HUES64 (cell line): Measurements from ENCODE around the gene GAB2.
"Not testable (repeated sequence)": the region's sequence is repeated elsewhere in the genome, so short reads cannot be mapped to it uniquely, and the experiment has no call there.

Experiments
- H3K27ac ChIP-seq: 2 replicates; pipeline ENCODE4 v1.7.0; 2013; ENCODE audit warnings: low read depth, low read length, inconsistent platforms
- H3K27me3 ChIP-seq: 2 replicates; pipeline ENCODE4 v1.6.1; 2013; ENCODE audit warnings: mild to moderate bottlenecking, low read length; ENCODE audit not compliant: insufficient read depth
- H3K36me3 ChIP-seq: 2 replicates; pipeline ENCODE4 v1.6.1; 2013; ENCODE audit warnings: mild to moderate bottlenecking, low read length; ENCODE audit not compliant: insufficient read depth
- H3K4me1 ChIP-seq: 2 replicates; pipeline ENCODE4 v1.6.1; 2013; ENCODE audit warnings: mild to moderate bottlenecking, low read length, moderate library complexity; ENCODE audit not compliant: insufficient read depth
- H3K4me3 ChIP-seq: 2 replicates; pipeline ENCODE4 v1.5.1; 2013; ENCODE audit warnings: mild to moderate bottlenecking, low read length, moderate library complexity
- H3K9ac ChIP-seq: 2 replicates; pipeline ENCODE4 v1.6.1; 2013; ENCODE audit warnings: mild to moderate bottlenecking, low read depth, low read length
- H3K9me3 ChIP-seq: 2 replicates; pipeline ENCODE4 v1.6.1; 2013; ENCODE audit warnings: low read depth, low read length; ENCODE audit not compliant: insufficient read depth
- whole genome bisulfite sequencing: fragments of 150-250, 120-280 bp; methylation state at CpG from one replicate; pipeline ENCODE4 v1.1.7; 2013; ENCODE audit warnings: missing lambda C conversion rate; 5-methylcytosine and 5-hydroxymethylcytosine counted together

GAB2 gene

GRCh38 chr11:78290293-78291176 is 127.1 kb downstream of the GAB2 start:
- WGBS: 95% methylated on average over 6 of the region's 6 CpGs
- Histone ChIP-seq H3K9ac (no peak overlapping the region), H3K27me3 (no peaks in the 10 kb centered on the region), H3K4me1 (no peaks in the 10 kb centered on the region), H3K4me3 (no peak overlapping the region), H3K27ac (no peak overlapping the region), H3K36me3 (no peaks in the 10 kb centered on the region), H3K9me3 (no peaks in the 10 kb centered on the region)

DNA sequence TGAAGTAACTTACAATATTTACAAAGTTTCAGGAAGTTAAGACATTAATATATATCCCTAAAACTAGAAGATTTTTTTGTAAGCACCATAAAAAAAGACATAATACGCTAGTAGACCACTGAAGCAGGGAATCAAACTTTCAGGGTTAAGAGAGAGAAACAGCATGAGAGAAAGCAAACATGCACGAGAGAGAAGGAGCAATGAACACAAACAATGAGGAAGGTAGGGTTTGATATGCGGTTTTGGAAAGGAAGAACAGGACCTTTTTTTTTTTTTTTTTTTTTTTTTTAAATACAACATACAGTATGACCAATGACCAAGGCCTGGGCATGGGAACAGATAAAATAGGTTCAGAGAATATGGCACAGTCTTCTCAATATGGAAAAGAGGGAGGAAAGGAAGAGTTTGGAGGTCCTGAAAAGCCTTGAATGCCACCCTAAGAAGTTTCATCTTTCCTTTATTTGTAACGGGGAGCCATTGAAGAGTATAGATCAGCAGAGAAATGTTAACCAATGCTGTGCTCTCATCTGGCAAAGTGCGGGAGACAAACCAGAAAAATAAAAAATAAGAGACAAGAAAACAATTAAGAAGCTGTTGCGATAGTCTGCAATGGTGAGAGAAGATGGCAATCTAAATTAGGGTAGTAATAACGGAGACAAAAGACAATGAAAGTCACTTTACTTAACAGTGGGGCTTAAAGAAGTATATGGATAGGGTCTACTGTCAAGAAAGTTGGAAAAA is 127.9 kb downstream of the GAB2 start:
- Histone ChIP-seq H3K4me3 (no peak overlapping the region), H3K4me1 (no peaks in the 10 kb centered on the region), H3K9ac (no peak overlapping the region), H3K27me3 (no peaks in the 10 kb centered on the region), H3K9me3 (no peaks in the 10 kb centered on the region), H3K36me3 (no peaks in the 10 kb centered on the region), H3K27ac (no peak overlapping the region)
- WGBS: 94% methylated on average over 6 of the region's 7 CpGs

DNA sequence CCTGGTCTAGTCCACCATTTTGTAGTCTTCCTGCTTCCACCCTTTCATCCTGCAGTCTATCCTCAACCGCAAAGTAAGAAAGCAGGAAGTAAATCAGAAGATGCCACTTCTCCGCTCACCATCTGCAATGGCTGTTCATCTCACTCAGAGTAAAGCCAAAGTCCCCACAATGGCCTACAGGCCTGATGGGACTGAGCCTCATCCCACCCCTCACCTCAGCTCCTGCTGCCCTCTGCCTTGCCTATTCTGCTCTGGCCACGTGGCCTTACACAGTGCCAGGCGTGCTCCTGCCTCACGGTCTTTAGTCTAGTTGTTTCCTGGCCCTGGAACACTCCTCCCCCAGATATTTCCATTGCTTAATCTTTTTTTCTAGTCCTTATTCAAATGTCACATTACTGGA is 133.4 kb downstream of the GAB2 start:
- no peaks in the 10 kb centered on the region for H3K4me1 ChIP-seq
- H3K9ac ChIP-seq: no peak overlapping the region
- no peaks in the 10 kb centered on the region; the same call in 1 of the 2 replicates for H3K36me3 ChIP-seq
- H3K27ac ChIP-seq: no peak overlapping the region
- H3K9me3 ChIP-seq: no peaks in the 10 kb centered on the region
- no peaks in the 10 kb centered on the region for H3K27me3 ChIP-seq
- 96% methylated on average over 5 of the region's 5 CpGs for WGBS
- H3K4me3 ChIP-seq: no peak overlapping the region

- Histone ChIP-seq H3K27me3 (no peaks in the 10 kb centered on the region), H3K4me3 (no peak overlapping the region), H3K9ac (no peak overlapping the region), H3K9me3 (no peaks in the 10 kb centered on the region), H3K36me3 (no peaks in the 10 kb centered on the region; the same call in 1 of the 2 replicates), H3K4me1 (no peaks in the 10 kb centered on the region), H3K27ac (no peak overlapping the region)
- 91% methylated on average over 1 of the region's 1 CpG for WGBS
Measured at GRCh38 chr11:78282821-78283220, 134.8 kb downstream of the GAB2 start.

GRCh38 chr11:78281511-78281910 is 136.1 kb downstream of the GAB2 start:
- Histone ChIP-seq H3K9me3 (no peaks in the 10 kb centered on the region), H3K36me3 (no peaks in the 10 kb centered on the region; the same call in 1 of the 2 replicates), H3K4me3 (no peak overlapping the region), H3K27me3 (no peaks in the 10 kb centered on the region), H3K9ac (no peak overlapping the region), H3K27ac (no peak overlapping the region), H3K4me1 (no peaks in the 10 kb centered on the region)
- 94% methylated on average over 2 of the region's 2 CpGs for WGBS

DNA sequence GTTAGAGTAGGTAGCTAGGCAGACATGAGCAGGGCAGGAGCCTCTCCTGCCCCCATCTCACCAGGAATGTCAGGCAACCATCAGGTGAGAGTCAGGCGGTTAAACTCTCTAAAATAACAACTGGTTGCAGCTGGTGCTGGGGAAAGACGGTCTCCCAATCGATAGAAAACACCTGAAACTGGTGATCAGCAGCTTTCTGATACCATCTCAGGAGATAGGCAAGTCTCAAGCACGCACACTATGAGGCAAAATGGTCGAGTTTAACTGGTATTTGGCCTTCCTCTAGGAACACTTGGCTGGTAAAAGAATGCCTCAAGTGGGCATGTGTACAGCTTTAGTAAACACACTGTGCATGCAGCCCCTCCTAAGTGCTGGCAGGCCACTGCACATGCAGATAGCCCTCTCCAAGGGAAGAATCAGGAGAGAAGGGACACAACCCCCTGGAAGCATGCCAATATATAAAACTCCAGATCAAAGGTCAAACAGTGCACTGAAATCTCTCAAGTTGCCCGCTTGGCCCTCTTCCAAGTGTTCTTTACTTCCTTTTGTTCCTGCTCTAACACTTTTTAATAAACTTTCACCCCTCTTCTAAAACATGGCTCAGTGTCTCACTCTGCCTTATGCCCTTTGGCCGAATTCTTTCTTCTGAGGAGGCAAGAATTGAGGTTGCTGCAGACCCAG is 140.2 kb downstream of the GAB2 start:
- H3K36me3 ChIP-seq: peaks cover 13% of the 10 kb centered on the region; the same call in 1 of the 2 replicates
- 93% methylated on average over 7 of the region's 7 CpGs for WGBS

DNA sequence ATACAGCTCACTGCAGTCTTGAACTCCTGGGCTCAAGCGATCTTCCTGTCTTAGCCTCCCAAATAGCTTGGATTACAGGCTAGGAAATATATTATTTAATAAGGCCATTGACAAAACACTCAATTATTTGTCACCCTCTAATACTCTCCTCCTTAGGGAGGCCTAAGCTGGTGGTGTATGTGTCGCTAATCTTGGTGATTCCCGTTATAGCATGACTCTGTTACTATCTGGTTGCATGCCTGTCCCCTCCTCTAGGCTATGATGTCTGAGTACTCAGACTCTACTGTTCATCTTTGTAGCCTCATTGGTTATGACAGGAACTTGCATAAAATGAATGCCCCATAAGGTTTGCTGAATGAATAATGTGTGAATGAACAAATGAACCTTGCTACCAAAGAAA is 141.3 kb downstream of the GAB2 start:
- Histone ChIP-seq H3K9me3 (peaks cover 24% of the 10 kb centered on the region), H3K4me3 (no peak overlapping the region), H3K36me3 (peaks cover 15% of the 10 kb centered on the region; the same call in 1 of the 2 replicates), H3K4me1 (no peaks in the 10 kb centered on the region), H3K9ac (no peak overlapping the region), H3K27ac (no peak overlapping the region), H3K27me3 (no peaks in the 10 kb centered on the region)
- 98% methylated on average over 2 of the region's 3 CpGs for WGBS

More for the DNA sequence above, 140.2 kb downstream of the GAB2 start:
- Histone ChIP-seq H3K9ac (no peak overlapping the region), H3K27ac (no peak overlapping the region), H3K4me3 (no peak overlapping the region), H3K9me3 (peaks cover 19% of the 10 kb centered on the region), H3K4me1 (no peaks in the 10 kb centered on the region), H3K27me3 (no peaks in the 10 kb centered on the region)

DNA sequence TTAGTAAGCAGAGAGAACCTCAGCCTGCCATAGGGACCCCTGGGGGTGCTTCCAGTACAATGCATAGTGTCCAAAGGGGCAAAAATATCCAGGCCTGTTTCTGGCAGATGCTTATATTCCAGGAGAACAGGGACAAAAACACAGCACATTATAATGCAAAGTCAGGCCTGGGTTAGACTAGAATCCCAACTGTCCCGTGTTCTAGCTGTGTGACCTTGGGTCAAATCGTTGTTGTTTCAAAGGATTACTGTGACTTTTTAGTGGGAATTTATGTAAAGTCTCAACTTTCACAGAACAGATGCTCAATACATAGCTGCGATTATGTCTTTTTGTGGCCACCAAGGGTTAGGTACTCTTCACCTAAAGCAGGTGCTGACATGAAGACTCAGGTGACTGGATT is 142.9 kb downstream of the GAB2 start:
- peaks cover 26% of the 10 kb centered on the region for H3K9me3 ChIP-seq
- H3K27ac ChIP-seq: no peak overlapping the region
- H3K9ac ChIP-seq: no peak overlapping the region
- no peaks in the 10 kb centered on the region for H3K4me1 ChIP-seq
- H3K36me3 ChIP-seq: peaks cover 16% of the 10 kb centered on the region; the same call in 1 of the 2 replicates
- 76% methylated on average over 3 of the region's 3 CpGs for WGBS
- H3K27me3 ChIP-seq: no peaks in the 10 kb centered on the region
- H3K4me3 ChIP-seq: no peak overlapping the region

- 92% methylated on average over 6 of the region's 6 CpGs for WGBS
- H3K27ac ChIP-seq, H3K27me3 ChIP-seq, H3K4me1 ChIP-seq, H3K4me3 ChIP-seq, H3K9ac ChIP-seq: not testable (repeated sequence)
- peaks cover 26% of the 10 kb centered on the region for H3K9me3 ChIP-seq
- H3K36me3 ChIP-seq: peaks cover 16% of the 10 kb centered on the region; the same call in 1 of the 2 replicates
Measured at GRCh38 chr11:78272625-78273269, 144.9 kb downstream of the GAB2 start.

- not testable (repeated sequence) for H3K4me1 ChIP-seq, H3K27me3 ChIP-seq, H3K27ac ChIP-seq, H3K4me3 ChIP-seq, H3K9ac ChIP-seq
- 91% methylated on average over 2 of the region's 2 CpGs for WGBS
- peaks cover 26% of the 10 kb centered on the region for H3K9me3 ChIP-seq
- peaks cover 16% of the 10 kb centered on the region; the same call in 1 of the 2 replicates for H3K36me3 ChIP-seq
Measured at GRCh38 chr11:78271801-78272200, 145.8 kb downstream of the GAB2 start.
